H1 (cell line): ENCODE measurements around the gene RBM20. TPM values are rescaled to one million over a fixed set of nuclear protein-coding genes. Genes with fewer than 3 reads are reported as not detected.

ENCODE experiments used
- BACH1 ChIP-seq: IDR thresholded peaks from 2 replicates; pipeline ENCODE4 v1.6.1; 2012; ENCODE audit warnings: low read length, improper control_type of control experiment
- CBX5 ChIP-seq: fragments of 300-800, 300-1000 bp; sonication (generic); IDR thresholded peaks from 2 replicates; pipeline ENCODE4 v1.7.1; 2016; ENCODE audit warnings: antibody characterized with exemption, low read length, low read depth
- CHD1 ChIP-seq: IDR thresholded peaks from 2 replicates; pipeline ENCODE4 v1.6.1; 2012; ENCODE audit warnings: low read depth, low read length, improper control_type of control experiment
- CHD7 ChIP-seq: fragments of 300-600 bp; sonication (generic); IDR thresholded peaks from 2 replicates; pipeline ENCODE4 v1.7.1; 2012; ENCODE audit warnings: low read length, moderate library complexity, mild to moderate bottlenecking, inconsistent platforms; ENCODE audit not compliant: insufficient replicate concordance
- EGR1 ChIP-seq: IDR thresholded peaks from 2 replicates; pipeline ENCODE4 v1.6.1; 2011; ENCODE audit warnings: low read depth, low read length, borderline replicate concordance
- FOSL1 ChIP-seq: IDR thresholded peaks from 2 replicates; pipeline ENCODE4 v1.6.1; 2011; ENCODE audit warnings: mild to moderate bottlenecking, low read depth, low read length, moderate library complexity; ENCODE audit not compliant: insufficient read depth
- KDM4A ChIP-seq: IDR thresholded peaks from one replicate; pipeline ENCODE4 v1.7.1; 2012; ENCODE audit warnings: low read depth, mild to moderate bottlenecking, moderate library complexity, low read length, inconsistent platforms; ENCODE audit not compliant: severe bottlenecking
- MAFK ChIP-seq: IDR thresholded peaks from 2 replicates; pipeline ENCODE4 v1.6.1; 2012; ENCODE audit warnings: low read depth, mild to moderate bottlenecking, improper control_type of control experiment, low read length
- RAD21 ChIP-seq, 2 experiments: IDR thresholded peaks in 1 of 2; conservative IDR thresholded peaks in 1 of 2; 2 replicates each; pipeline ENCODE4 v1.6.1; 2011; ENCODE audit warnings: low read depth in 2 of 2, low read length in 2 of 2, improper control_type of control experiment in 1 of 2, inconsistent platforms in 1 of 2, mild to moderate bottlenecking in 1 of 2, moderate library complexity in 1 of 2
- SP1 ChIP-seq: IDR thresholded peaks from 2 replicates; pipeline ENCODE4 v1.6.1; 2011; ENCODE audit warnings: low read depth, low read length
- SRF ChIP-seq: IDR thresholded peaks from 2 replicates; pipeline ENCODE4 v1.6.1; 2011; ENCODE audit warnings: mild to moderate bottlenecking, low read depth, low read length, moderate library complexity
- TBP ChIP-seq: IDR thresholded peaks from 2 replicates; pipeline ENCODE4 v1.6.1; 2011; ENCODE audit warnings: low read depth, low read length, improper control_type of control experiment
- TCF12 ChIP-seq: IDR thresholded peaks from 2 replicates; pipeline ENCODE4 v1.6.1; 2011; ENCODE audit warnings: low read depth, mild to moderate bottlenecking, low read length
- polyA plus RNA-seq, 7 experiments: library from polyadenylated mRNA; depleted of rRNA in 3 of 7; stranded (reverse) in 5 of 7; unstranded in 2 of 7; fragments of >200 nt in 5 of 7; fragments of 200-250 nt in 2 of 7; gene quantifications; 1 replicate in 5 of 7; 2 replicates in 1 of 7; 4 replicates in 1 of 7; pipeline versions ENCODE4 v1.2.1 to v1.2.3, GENCODE V29; 2011 to 2013; ENCODE audit warnings: missing spikeins in 2 of 7, mixed read lengths in 2 of 7
- total RNA-seq: library from RNA; stranded (reverse); fragmentation: NEBNext Ultra II Directional; extraction: Animal tissue kit (Norgen Biotek cat#: 25700); gene quantifications from 2 replicates; pipeline ENCODE4 v1.2.1, GENCODE V29; 2021

The RBM20 gene
- total and polyA plus RNA-seq, 2 of the 8 experiments (the other 6 are each of a cell fraction or from before 2014, with no cell fraction given): 0.05 to 0.63 TPM

DNA sequence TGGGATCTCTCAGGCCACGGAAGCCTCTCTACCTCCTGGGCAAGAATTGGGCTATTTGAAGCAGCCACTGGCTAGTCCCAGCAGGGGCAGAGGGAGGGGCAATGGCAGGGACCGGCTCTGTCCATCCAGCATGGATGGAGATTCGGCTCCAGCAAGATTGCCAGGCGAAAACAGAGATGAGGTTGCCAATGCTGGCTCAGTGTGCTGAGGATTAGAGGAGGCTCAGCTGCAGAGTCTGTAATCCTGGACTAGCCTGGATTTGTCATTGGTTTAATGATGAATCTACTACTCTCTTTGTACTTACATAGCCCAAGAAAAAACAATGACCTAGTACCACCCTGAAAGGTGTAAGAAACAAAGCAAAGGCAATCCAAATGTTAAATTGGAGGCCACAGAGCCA is 115.4 kb downstream of the RBM20 start (continued):
- TF ChIP-seq CHD7: no peak
- TF ChIP-seq KDM4A: no peak
- no peak for TF ChIP-seq CBX5
- no peak for TF ChIP-seq SP1
- no peak for TF ChIP-seq TCF12
- no peak for TF ChIP-seq MAFK
- no peak for TF ChIP-seq RAD21 (IDR thresholded peaks at IDR 0.05 in 1 of 2, conservative IDR thresholded peaks at IDR 0.05 in 1 of 2; ENCODE audit: low read depth in 2 of 2, low read length in 2 of 2)
- TF ChIP-seq BACH1: no peak
- TF ChIP-seq EGR1: no peak
- TF ChIP-seq CHD1: no peak
- no peak for TF ChIP-seq FOSL1
- TF ChIP-seq TBP: no peak
- TF ChIP-seq SRF: no peak
